Thymus (tissue), 11 donors: ENCODE results near the gene IL22RA2. TPM values are rescaled to one million over a fixed set of nuclear protein-coding genes. Genes with fewer than 3 reads are reported as not detected.

ENCODE experiments used
- DNase-seq, 9 donors: peaks; one replicate each; pipeline ENCODE4 v3.0.0-alpha.2; 2013; ENCODE audit warnings: low spot score in 9 of 9, low read depth in 6 of 9, missing footprints in 1 of 9
- H3K27ac ChIP-seq, 2 donors: one replicate each; pipeline ENCODE4 v1.5.1; 2013; ENCODE audit warnings: control low read depth in 1 of 2, low read depth in 1 of 2, low read length in 1 of 2, mild to moderate bottlenecking in 1 of 2, moderate library complexity in 1 of 2
- H3K27me3 ChIP-seq, 2 donors: one replicate each; pipeline ENCODE4 v1.5.1; 2013; ENCODE audit warnings: low read length in 1 of 2; ENCODE audit not compliant: control insufficient read depth in 2 of 2, insufficient read depth in 1 of 2
- H3K36me3 ChIP-seq, 2 donors: one replicate each; pipeline ENCODE4 v1.5.1; 2013; ENCODE audit warnings: low read length in 1 of 2, mild to moderate bottlenecking in 1 of 2, moderate library complexity in 1 of 2; ENCODE audit not compliant: control insufficient read depth in 2 of 2, insufficient read depth in 2 of 2
- H3K4me1 ChIP-seq, 2 donors: one replicate each; pipeline ENCODE4 v1.5.1; 2013; ENCODE audit warnings: low read length in 2 of 2; ENCODE audit not compliant: control insufficient read depth in 2 of 2, insufficient read depth in 2 of 2
- H3K4me3 ChIP-seq, 2 donors: one replicate each; pipeline ENCODE4 v1.5.1; 2013; ENCODE audit warnings: low read length in 2 of 2, control low read depth in 1 of 2, mild to moderate bottlenecking in 1 of 2
- H3K9me3 ChIP-seq, 2 donors: one replicate each; pipeline ENCODE4 v1.5.1; 2013; ENCODE audit warnings: low read length in 1 of 2, mild to moderate bottlenecking in 1 of 2; ENCODE audit not compliant: control insufficient read depth in 2 of 2, insufficient read depth in 1 of 2
- WGBS: extraction: QIAGEN DNeasy Blood & Tissue Kit; methylation state at CpG from one replicate; pipeline ENCODE4 v1.1.7; 2013; 5-methylcytosine and 5-hydroxymethylcytosine counted together
- polyA plus RNA-seq: library from polyadenylated mRNA; stranded (reverse); fragments of 200-250 nt; gene quantifications from one replicate; pipeline ENCODE4 v1.2.3, GENCODE V29; 2013
- total RNA-seq: library from RNA; stranded (reverse); fragments of 120-200 nt; gene quantifications from one replicate; pipeline ENCODE4 v1.2.4, GENCODE V29; 2013
- donor health status: healthy.

IL22RA2 gene
- total and polyA plus RNA-seq, 2 donors, result 0.61 to 0.84 TPM

DNA sequence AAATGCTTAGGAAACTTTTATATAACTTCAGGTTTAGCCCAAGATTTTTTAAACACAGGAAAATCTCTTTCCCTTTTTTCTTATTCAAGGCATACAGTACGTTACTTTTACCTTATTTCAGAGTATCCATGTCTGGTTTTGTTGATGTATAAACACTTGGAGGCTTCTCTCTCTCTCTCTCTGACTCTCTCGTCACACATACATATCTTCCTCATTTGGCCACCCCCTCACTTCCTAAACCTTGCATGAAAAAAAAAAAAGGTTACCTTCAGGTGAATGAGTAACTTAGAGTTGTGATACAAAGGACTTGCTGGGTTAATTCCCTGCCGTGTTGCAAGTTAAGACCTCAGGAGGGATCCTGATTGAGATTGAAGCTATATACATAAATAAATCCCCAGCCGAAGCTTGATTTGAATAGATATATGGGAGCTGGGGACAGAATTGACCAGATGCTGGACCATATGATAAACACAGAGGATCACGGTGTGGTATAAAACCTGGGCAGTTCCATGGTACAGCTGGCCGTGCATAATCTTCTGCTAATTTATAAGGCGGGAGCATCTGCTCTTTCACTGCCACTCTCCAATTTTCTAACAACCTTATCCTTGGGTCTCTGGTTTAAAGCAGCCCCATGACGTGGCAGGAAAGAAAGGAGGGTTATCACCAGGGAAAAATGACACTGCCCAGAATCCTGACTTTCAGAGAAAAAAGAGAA, 73.6 kb downstream of the IL22RA2 start:
- no peaks in the 10 kb centered on the region for H3K9me3 ChIP-seq
- H3K27ac ChIP-seq, result peak overlapping the region in 1 of 2 donors; percentile 77
- H3K4me3 ChIP-seq, result no peak overlapping the region
- peaks cover 0 to 21% of the 10 kb centered on the region in 2 donors for H3K4me1 ChIP-seq
- H3K36me3 ChIP-seq, result no peaks in the 10 kb centered on the region
- DNase-seq, result no peak
- H3K27me3 ChIP-seq, result no peaks in the 10 kb centered on the region
- WGBS, result 87% methylated on average over 8 of the region's 8 CpGs

DNA sequence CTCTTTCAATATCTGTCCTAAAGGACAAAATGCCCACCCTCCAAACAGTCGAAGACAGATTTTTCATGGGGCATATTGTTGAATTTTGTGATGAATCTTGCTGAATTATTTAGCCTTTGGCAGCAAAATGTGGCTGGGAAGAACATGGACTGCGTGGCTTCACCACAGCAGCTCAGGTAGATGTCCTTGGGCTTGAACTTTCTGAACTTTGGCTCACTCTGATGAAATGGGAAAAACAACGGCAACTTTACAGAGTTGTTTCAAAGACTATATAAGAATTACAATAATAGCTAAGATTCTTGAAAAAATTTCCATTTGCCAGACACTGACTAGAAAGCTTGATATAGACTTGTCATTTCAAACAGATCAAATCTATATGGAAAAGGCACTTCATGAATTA, 75.9 kb downstream of the IL22RA2 start:
- Histone ChIP-seq H3K4me3 (no peak overlapping the region), H3K27ac (no peak overlapping the region), H3K36me3 (no peaks in the 10 kb centered on the region), H3K9me3 (no peaks in the 10 kb centered on the region), H3K27me3 (no peaks in the 10 kb centered on the region), H3K4me1 (peaks cover 0 to 12% of the 10 kb centered on the region in 2 donors)
- WGBS, result 95% methylated on average over 3 of the region's 3 CpGs
- no peak for DNase-seq

DNA sequence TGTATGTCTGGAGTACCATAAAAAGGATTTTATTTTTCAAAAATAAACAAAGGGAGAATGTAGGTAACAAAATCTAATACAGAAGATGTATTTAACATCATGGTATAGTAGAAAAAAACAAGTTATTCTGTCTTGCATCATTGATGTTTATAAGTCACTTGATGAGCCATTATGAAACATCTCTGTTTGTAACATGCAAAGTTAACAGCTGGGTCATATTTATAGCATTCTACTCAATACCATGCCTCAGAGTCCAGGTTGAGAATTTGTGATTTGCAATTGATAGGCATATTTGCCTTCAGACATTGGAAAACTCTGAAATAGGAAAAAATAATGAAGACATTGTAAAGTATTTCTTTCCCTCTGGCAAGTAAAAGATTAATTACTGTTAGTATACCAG, 76.4 kb downstream of the IL22RA2 start:
- no peak for DNase-seq
- no peaks in the 10 kb centered on the region for H3K27me3 ChIP-seq
- no peak overlapping the region for H3K4me3 ChIP-seq
- H3K9me3 ChIP-seq, result no peaks in the 10 kb centered on the region
- H3K4me1 ChIP-seq, result peaks cover 0 to 11% of the 10 kb centered on the region in 2 donors
- no peak overlapping the region for H3K27ac ChIP-seq
- no peaks in the 10 kb centered on the region for H3K36me3 ChIP-seq

DNA sequence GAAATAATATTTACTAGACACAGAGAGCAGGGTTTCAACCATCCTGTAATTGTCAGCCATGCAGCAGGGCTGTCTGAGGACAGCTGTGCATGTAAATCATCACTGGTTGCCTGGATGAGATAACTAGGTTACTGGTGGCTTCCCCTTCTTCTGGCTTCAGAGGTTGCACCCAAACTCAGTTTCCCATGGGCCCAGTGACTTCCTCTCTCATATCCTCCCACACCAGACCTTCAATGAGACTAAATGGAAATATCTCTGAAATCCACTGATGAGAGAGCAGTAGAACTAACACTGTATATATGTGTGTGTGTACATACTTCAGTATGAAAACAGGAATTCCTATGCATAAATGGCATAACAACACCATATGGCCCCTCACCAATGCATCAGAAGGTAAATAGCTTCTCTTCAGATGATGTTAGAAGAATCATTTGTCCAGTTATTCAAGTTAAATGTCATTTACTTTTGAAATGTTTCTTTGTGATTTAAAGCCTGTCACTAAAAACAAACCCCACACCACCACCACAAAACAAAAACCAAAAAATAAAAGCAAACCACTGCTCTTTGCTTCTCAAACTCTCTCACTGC, 77.7 kb downstream of the IL22RA2 start:
- peak in 1 of 9 donors; percentile 37 for DNase-seq
- H3K27me3 ChIP-seq, result no peaks in the 10 kb centered on the region
- H3K4me3 ChIP-seq, result no peak overlapping the region
- peaks cover 0 to 11% of the 10 kb centered on the region in 2 donors for H3K4me1 ChIP-seq
- no peak overlapping the region for H3K27ac ChIP-seq
- no peaks in the 10 kb centered on the region for H3K9me3 ChIP-seq
- no peaks in the 10 kb centered on the region for H3K36me3 ChIP-seq

DNA sequence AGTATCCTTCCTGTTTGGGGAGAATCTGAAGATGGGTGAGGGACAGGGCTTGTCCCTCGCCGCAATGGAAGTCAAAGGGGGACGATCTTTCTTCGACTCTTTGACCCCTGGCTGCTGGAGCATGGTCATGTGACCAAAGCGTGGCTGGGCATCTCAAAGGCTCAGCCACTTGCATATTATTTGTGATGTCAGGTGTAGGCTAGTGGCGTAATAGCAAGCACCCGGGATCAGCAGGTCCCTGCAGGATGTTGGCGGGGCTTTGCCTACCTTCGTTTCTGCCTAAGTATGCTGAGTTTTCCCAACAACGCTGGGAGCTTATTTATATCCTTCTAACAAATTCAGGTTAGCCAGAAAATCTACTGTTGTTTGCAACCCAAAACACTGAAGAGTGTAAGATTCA, 78.4 kb downstream of the IL22RA2 start:
- DNase-seq, result no peak
- no peak overlapping the region for H3K27ac ChIP-seq
- H3K27me3 ChIP-seq, result no peaks in the 10 kb centered on the region
- H3K9me3 ChIP-seq, result no peaks in the 10 kb centered on the region
- H3K4me3 ChIP-seq, result no peak overlapping the region
- H3K4me1 ChIP-seq, result peaks cover 0 to 8% of the 10 kb centered on the region in 2 donors
- H3K36me3 ChIP-seq, result no peaks in the 10 kb centered on the region
- WGBS, result 96% methylated on average over 10 of the region's 10 CpGs

DNA sequence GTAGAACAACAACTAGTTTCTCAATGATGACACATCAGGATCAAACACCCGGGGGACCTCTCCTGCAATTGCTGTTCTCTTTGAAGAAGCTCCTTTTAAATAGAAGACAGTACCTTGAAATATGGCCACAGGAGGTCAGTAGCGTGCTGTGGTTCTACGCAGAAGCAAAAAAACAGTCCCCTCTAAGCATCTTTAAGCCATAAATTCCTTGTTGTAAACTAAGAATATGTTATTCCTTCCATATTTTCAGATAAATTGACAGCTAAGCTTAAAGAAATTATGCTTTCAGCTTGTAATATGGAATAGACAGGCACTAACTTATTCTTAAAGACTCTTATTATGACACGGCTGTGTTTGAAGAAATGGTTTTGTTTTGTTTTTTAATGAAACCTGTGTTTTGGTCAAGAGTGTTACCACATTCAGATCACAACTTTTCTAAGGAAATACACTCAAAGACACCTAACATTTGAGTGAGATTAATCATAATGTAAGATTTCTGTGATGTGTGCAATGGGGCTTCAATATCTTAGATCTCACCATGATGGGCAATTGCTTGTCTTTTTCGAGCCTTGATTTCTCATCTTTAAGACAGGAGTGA, 78.9 kb downstream of the IL22RA2 start:
- peak in 8 of 9 donors; percentile 39 to 76 (median 56) for DNase-seq
- peaks cover 0 to 6% of the 10 kb centered on the region in 2 donors for H3K4me1 ChIP-seq
- 43% methylated on average over 5 of the region's 5 CpGs for WGBS
- H3K36me3 ChIP-seq, result no peaks in the 10 kb centered on the region
- no peaks in the 10 kb centered on the region for H3K9me3 ChIP-seq
- no peak overlapping the region for H3K27ac ChIP-seq
- no peak overlapping the region for H3K4me3 ChIP-seq
- no peaks in the 10 kb centered on the region for H3K27me3 ChIP-seq

Other genes starting within 250 kb of the IL22RA2 start
- gene IL20RA, start 128.7 kb downstream of the IL22RA2 start, total RNA-seq, result 2.6 TPM
- gene IL20RA, start 128.7 kb downstream of the IL22RA2 start, polyA plus RNA-seq, result 3.4 TPM
- gene IFNGR1, start 45.7 kb upstream of the IL22RA2 start, total RNA-seq, result 104 TPM
- gene IFNGR1, start 45.7 kb upstream of the IL22RA2 start, polyA plus RNA-seq, result 197 TPM